ENCODE measurements around the gene FER1L5.

DNA sequence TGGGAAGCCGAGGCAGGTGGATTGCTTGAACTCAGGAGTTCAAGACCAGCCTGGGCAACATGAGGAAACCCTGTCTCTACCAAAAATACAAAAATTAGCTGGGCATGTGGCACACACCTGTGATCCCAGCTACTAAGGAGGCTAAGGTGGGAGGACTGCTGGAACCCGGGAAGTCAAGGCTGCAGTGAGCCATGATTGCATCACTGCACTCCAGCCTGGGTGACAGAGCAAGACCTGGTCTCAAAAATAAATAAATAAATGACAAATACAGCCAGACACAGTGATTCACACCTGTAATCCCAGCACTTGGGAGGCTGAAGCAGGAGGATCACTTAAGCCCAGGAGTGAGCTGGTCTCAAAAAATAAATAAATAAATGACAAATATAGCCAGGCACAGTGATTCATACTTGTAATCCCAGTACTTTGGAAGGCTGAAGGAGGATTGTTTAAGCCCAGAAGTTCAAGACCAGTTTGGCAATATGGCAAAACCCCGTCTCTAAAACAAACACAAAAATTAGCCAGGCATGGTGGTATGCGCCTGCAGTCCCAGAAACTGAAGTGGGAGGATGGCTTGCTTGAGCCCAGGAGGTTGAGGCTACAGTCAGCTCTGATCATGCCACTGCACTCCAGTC is 10.6 kb upstream of the FER1L5 start:
- TF ChIP-seq, protein P1, sequence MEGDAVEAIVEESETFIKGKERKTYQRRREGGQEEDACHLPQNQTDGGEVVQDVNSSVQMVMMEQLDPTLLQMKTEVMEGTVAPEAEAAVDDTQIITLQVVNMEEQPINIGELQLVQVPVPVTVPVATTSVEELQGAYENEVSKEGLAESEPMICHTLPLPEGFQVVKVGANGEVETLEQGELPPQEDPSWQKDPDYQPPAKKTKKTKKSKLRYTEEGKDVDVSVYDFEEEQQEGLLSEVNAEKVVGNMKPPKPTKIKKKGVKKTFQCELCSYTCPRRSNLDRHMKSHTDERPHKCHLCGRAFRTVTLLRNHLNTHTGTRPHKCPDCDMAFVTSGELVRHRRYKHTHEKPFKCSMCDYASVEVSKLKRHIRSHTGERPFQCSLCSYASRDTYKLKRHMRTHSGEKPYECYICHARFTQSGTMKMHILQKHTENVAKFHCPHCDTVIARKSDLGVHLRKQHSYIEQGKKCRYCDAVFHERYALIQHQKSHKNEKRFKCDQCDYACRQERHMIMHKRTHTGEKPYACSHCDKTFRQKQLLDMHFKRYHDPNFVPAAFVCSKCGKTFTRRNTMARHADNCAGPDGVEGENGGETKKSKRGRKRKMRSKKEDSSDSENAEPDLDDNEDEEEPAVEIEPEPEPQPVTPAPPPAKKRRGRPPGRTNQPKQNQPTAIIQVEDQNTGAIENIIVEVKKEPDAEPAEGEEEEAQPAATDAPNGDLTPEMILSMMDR (conservative IDR thresholded peaks at IDR 0.05; ENCODE audit: low read depth in 2 of 2) = no peak
- TF ChIP-seq EZH2 (IDR thresholded peaks at IDR 0.05; ENCODE audit: low read depth, unreplicated experiment) = no peak
- TF ChIP-seq POLR2AphosphoS5 (IDR thresholded peaks at IDR 0.05; ENCODE audit: low read depth) = no peak
- TF ChIP-seq CREB1 (CRISPR knock-in tag; IDR thresholded peaks at IDR 0.05; ENCODE audit: low read depth) = no peak
- TF ChIP-seq, protein P2, sequence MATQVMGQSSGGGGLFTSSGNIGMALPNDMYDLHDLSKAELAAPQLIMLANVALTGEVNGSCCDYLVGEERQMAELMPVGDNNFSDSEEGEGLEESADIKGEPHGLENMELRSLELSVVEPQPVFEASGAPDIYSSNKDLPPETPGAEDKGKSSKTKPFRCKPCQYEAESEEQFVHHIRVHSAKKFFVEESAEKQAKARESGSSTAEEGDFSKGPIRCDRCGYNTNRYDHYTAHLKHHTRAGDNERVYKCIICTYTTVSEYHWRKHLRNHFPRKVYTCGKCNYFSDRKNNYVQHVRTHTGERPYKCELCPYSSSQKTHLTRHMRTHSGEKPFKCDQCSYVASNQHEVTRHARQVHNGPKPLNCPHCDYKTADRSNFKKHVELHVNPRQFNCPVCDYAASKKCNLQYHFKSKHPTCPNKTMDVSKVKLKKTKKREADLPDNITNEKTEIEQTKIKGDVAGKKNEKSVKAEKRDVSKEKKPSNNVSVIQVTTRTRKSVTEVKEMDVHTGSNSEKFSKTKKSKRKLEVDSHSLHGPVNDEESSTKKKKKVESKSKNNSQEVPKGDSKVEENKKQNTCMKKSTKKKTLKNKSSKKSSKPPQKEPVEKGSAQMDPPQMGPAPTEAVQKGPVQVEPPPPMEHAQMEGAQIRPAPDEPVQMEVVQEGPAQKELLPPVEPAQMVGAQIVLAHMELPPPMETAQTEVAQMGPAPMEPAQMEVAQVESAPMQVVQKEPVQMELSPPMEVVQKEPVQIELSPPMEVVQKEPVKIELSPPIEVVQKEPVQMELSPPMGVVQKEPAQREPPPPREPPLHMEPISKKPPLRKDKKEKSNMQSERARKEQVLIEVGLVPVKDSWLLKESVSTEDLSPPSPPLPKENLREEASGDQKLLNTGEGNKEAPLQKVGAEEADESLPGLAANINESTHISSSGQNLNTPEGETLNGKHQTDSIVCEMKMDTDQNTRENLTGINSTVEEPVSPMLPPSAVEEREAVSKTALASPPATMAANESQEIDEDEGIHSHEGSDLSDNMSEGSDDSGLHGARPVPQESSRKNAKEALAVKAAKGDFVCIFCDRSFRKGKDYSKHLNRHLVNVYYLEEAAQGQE (IDR thresholded peaks at IDR 0.05; ENCODE audit: unreplicated experiment) = no peak
- no peak for TF ChIP-seq EZH2phosphoT487 (IDR thresholded peaks at IDR 0.05; ENCODE audit: unreplicated experiment)
